Measurements from ENCODE around the gene RSRC1.

GRCh38 chr3:158086776-158087175 is 23.1 kb upstream of the RSRC1 start:
- TF ChIP-seq CTCF (IDR thresholded peaks at IDR 0.05) (no peak), POLR2A (IDR thresholded peaks at IDR 0.05) (no peak)

Measured in sigmoid colon (tissue), 3 donors.